GM18907 (cell line): ENCODE measurements around the gene BTNL3.
"Not testable (repeated sequence)": the region's sequence is repeated elsewhere in the genome, so short reads cannot be mapped to it uniquely, and the experiment has no call there.

Experiments
- ATAC-seq: cut with Tn5 transposase; IDR thresholded peaks from one replicate; pipeline ENCODE4 v1.9.1; 2021; ENCODE audit warnings: mild to moderate bottlenecking, moderate library complexity; ENCODE audit not compliant: unreplicated experiment

The BTNL3 gene

DNA sequence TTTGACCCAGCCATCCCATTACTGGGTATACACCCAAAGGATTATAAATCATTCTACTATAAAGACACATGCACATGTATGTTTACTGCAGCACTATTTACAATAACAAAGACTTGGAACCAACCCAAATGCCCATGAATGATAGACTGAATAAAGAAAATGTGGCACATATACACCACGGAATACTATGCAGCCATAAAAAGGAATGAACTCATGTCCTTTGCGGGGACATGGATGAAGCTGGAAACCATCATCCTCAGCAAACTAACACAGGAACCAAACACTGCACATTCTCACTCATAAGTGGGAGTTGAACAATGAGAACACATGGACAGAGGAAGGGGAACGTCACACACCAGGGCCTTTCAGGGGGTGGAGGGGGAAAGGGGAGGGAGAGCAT is 28.8 kb downstream of the BTNL3 start:
- ATAC-seq: not testable (repeated sequence)

DNA sequence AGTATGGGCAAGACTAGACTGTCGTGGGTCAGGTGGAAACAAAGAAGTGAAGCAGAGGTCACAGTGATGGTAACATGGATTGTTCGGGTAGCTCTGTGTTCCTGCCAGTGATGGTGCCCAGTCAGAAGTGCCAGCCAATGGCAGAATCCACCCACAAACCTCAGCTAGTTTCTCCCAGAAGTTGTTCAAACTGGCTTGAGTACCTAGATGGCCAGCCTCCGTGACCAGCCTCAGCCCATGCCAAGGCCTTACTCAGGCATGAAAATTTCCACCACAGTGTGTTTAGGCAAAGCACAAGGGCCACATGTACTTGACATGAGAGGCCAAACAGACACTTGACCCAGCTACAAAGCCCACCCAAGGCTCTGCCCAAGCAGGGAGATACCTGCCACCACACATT is 32.0 kb downstream of the BTNL3 start:
- ATAC-seq: no peak

DNA sequence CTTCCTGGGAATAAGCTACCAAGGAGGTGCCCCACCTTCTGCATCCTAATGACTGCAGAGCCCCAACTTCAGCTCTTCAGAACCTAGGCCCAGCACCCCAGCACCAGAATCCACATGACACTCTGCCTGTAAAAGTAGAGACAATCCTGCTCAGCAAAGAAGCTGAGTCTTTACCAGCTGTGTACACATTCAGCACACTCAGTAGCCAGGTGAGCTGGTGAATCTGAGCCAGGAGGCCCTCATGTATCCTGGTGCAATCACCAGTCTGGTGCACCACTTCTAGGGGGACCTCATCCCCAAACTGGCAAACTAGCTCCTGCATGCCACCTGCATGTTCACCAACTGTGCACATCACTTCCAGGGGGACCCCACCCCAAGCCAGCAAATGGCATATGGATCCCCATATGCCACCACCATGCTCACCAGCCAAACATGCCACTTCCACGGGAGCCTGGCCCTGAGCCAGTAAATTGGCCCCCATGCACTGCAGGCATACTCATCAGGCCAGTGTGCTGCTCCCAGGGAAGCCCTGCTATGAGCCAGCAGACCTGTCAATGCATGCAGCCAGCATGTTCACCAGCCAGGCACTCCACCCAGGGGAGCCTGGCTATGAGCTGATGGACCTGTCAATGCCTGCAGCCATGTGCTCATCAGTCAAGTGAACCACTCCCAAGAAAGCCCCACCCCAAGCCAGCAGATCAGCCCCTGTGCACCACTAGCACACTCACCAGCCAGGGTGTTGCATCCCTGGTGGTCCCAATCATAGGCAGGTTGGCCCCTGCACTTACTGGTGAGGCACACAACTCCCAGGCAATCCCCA is 35.8 kb downstream of the BTNL3 start:
- ATAC-seq: no peak

- no peak for ATAC-seq
Measured at GRCh38 chr5:181027452-181028031, 38.9 kb downstream of the BTNL3 start.

DNA sequence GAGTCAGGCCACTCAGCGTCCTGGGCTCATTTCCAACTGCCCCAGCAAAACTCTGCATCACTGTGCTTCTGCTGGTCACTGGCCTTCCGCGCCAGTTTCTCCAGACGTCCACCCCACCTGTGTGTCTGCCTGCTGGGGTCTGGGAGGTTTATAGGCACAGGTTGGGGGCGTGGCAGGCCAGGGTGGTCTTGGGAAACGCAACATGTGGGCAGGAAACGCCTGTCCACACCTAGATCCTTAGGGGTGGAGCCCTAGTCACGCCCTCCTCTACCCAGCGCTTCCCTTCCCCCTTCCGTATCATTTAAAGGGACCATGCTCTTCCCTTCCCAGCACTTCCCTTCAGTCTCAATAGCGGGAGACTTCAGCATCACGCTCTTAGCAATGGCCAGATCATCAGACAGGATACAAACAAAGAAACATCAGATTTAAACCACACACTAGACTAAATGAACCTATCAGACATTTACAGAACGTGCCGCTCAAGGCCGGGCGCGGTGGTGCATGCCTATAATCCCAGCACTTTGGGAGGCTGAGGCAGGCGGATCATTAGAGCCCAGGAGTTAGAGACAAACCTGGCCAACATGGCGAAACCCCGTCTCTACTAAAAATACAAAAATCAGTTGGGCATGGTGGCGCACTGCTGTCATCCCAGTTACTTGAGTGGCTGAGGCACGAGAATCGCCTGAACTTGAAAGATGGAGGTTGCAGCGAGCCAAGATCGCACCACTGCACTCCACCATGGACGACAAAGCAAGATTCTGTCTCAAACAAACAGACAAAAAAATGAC is 39.6 kb downstream of the BTNL3 start:
- no peak for ATAC-seq

DNA sequence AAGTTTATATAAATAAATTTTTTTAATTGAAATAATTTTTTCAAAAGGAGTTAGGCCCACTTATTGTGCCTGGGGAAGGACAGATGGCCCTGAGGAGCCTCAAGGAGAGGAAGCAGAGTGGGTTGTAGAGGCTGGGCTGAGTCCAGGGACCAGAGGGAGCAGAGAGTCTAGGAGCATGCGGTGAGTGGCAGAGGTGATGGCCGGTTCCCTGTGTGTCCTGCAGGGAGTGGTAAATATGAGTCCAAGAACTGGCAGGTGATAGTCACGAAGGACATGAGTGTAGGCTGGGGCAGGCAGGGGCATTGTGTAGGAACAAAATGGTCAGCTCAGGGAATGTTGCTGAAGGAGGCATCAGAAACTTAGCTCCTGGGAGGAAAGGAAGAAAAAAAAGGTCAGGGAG is 43.1 kb downstream of the BTNL3 start:
- no peak for ATAC-seq

GRCh38 chr5:181035991-181036815 is 47.6 kb downstream of the BTNL3 start:
- ATAC-seq: no peak

DNA sequence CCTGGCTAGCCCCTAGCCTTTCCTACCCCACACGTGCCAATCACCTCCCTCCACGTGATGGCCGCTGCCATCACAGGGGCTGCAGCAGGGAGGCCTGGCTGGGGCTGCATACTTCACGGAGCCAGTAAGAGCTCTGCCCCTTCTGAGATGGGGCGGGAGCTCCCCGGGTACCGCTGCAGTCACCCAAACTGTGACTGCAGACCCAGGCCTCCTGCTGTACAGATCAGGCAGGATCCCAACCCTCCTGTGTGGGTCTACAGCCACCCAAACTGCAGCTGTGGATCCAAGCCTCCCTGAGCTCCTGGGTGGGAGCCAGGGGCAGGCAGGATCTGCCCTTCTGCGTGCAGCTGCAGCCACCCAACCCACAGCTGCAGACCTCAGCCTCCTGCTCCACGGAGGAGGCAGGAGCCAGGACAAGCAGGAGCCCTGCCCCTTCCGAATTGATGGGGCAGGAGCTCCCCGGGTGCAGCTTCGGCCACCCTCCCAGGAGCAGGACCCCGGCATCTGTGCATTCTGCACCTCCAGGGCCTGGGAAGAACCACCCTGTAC is 48.2 kb downstream of the BTNL3 start:
- no peak for ATAC-seq

DNA sequence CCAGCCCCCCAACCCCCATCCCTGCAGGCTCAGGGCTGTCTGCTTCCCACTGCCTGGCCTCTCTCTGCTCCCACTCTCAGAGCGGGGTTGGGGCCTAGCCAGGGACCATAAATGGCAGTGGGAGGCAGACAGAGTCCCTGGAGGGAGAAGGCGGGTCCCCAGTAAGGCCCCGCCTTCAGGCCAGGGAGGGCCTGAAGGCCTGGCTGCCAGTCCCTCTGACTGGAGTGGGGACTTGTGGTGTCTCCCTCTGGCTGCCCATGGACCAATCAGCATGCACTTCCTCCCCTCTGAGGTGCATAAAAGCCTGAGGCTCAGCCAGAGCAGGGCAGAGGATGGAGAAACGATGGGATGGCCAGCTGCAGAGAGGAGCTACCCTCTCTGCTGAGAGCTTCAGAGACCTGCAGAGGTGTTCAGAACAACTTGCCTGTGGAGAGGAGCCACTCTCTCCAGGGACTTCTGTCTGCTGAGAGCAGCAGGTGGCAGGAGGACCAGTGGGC is 48.8 kb downstream of the BTNL3 start:
- ATAC-seq: no peak

DNA sequence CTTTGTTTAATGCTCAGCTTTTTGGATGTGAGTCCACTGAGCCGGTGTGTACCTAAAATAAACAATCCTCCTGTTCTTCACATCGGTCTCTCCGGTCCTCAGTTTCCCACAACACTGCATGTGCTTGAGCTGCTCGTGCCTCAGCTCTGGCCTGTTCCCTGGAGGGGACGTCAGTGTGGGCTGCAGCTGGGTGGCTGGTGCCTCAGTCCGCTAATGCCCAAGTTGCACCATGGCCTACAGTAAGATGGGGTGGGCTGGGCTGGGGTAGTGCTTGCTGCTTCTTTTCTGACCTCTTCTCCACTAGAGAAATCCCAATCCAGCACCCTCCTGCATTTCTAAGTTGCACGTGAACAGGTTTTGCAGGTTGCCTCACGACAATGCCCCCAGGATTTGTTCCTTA is 50.8 kb downstream of the BTNL3 start:
- no peak for ATAC-seq

DNA sequence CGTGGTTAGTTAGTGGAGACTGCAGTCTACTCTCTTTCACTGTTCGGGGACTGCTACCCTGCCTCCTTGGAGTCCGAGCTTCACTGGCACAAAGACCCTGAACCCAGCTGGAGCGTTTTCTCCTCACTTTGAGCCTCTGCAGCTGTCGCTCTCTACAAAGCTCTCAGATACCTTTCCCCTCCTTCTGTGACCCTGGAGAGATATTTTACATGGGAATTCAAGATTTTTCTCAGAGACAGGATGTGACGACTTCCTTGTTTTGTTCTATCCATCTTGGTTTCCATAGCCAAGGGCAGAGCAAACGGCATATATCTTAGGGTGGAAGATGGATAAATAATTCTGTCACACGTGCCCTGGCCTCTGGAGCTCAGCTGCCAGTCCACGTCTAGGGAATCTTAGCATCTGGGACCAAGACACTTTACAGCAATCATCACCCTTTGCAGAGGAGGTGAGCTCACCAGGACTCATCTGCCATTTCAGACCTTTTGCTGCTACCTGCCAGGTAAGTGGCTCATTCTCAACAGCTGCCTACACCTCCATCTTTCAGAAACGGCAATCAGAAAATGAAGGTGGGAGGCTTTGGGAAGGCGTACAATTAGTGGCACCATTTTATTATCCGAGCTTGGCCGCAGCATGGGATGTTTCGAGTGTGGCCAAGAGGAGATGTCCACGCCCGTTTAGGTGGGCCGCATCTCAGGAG is 51.4 kb downstream of the BTNL3 start, which contains the start of gene BTNL9:
TSS of gene BTNL9 (plus strand) at position 336 of the 700 bp plus-strand sequence. CDS start 5,224 bp downstream, outside the sequence.
- no peak for ATAC-seq

DNA sequence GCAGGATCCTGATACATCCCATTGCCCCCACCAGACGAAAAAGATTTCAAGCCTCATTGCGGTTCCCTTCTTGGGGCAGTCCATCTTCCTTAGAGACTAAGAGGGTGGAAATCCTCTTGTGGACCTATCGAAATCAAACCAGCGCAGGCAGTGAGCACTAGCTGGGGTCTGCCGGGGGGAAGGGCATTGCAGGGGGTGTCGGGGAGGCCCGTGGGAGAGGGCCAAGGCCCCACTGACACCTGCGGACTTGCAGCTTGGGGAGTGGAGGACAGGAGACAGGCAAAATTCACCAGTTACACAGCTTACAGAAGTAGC is 51.9 kb downstream of the BTNL3 start:
- ATAC-seq: no peak

GRCh38 chr5:181041043-181041442 is 52.4 kb downstream of the BTNL3 start:
- ATAC-seq: no peak

DNA sequence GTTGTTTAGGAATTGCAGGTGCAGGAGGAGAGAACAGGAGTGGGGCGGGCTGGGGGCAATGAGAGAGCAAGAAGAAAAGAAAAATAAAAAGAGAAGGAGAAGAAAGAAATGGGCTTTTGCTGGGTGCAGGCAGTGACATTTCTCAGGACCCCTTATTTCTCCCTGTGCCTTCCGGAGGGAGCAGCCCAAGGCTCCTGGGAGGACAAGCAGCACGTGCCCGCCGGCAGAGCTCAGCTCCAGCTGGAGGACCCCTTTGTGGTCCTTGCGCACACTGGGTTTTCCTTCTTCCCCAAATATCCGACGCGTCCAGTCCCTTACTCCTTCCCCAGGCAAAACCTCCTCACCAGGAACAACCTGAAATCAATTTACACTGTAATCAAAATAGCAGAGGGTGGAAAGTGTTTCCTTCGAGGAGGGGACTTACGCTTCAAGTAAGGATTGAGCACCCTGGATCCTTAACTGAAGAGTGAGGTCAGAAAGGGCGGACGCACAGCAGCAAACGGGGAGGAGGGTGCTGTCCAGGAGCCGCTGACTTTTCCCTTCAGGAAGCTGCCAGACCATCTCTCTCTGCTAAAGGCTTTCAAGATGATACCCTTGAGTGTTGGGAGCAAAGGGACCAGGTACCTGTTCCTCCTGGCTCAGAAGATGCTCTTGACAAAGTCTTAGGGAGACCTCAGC is 53.5 kb downstream of the BTNL3 start:
- ATAC-seq: no peak

DNA sequence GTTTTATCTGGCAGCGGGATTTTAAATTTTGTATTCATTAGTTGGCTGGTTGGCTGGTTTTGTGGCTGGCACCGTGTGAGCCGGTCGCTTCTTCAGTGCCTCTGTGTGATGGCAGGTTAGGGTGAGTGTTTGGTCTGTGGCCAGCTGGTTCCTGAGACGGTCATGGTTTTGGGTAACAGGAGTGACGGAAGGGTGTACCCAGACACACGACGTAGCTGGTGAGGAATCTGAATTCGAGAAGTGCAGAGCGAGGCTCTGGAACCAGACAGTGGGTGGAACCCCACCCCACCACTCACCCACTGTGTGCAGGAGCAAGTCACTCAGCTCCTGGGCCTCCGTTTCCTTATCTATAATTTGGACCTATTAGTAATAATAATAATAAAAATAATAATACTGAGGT is 54.1 kb downstream of the BTNL3 start:
- no peak for ATAC-seq

DNA sequence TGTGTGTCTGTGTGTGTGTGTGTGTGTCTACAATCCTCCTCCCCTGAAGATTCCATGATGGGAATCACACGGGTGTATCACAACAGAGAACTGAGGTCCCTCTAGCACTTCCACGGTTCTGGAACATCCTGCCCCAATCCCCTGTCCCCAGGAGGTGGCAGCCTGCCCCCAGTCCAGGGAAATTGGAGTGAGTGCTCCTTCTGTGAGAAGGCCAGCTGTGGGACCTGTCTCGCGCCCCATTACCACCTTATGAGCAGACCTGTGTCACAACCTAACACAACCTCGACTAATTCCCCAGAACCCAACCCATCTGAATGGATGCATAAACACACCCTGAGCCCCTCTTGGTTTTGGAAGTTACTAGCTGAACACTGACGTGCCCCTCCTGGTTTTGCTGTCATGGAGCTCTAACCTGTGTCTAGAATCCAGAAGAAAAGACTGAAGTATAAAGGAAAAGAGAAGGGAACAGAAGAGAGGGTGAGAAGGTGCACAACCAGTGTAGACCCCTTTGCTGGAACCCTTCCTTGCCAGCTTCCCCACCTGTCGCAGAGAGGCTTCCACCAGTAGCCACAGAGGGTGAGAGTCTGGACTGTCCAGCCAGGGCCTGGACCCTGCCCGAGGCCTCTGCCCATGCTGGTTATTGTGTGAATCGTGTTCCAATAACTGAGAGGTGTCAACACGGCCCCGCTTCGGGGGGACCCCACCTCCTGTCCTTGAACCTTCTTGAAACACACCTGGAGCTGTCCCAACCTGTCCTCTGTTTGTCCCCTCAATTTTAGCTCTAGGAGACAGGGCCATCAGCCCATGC is 54.8 kb downstream of the BTNL3 start:
- ATAC-seq: no peak

DNA sequence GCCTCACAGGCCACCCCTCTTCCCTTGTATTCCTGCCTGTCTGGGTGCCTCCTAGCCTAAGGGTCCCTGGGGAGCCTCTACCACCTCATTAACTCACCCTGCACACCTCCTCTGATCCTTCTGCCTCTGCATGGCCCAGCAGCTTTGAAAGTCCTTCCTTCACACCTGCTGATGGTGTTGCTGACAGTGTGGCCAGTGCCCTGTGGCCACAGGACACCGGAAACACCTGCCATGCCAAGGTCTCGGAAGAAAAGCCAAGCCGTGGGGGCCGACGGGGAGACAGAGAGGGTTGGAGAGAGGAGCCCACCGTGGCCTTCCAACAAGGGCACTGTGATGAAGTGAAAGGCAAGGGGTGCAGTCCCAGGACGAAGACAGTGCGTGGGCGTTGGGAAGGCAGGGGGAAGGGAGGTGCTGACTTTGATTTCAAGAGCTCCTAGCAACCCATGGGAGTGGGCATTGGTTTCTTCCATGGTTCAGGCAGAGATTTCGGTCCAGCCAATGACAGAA is 55.5 kb downstream of the BTNL3 start:
- ATAC-seq: no peak

GRCh38 chr5:181044662-181045305 is 56.1 kb downstream of the BTNL3 start:
- ATAC-seq: no peak
